ENCODE data around the gene PCNX2. TPM values are rescaled to one million over a fixed set of nuclear protein-coding genes. Genes with fewer than 3 reads are reported as not detected.

PCNX2 gene
- total RNA-seq, 1 experiment from 2014 or later, result 18.6 TPM

GRCh38 chr1:232991238-232991637 lies 304.3 kb downstream of the PCNX2 start:
- H3K4me2 ChIP-seq, result no peak overlapping the region
- no peaks in the 10 kb centered on the region for H3K27me3 ChIP-seq (ENCODE audit: insufficient read depth, low read depth)
- H3K79me2 ChIP-seq (ENCODE audit: low read depth), result no peaks in the 10 kb centered on the region
- no peaks in the 10 kb centered on the region for H3F3A ChIP-seq (ENCODE audit: insufficient read depth, low read depth)
- no peaks in the 10 kb centered on the region for H3K9me2 ChIP-seq (ENCODE audit: insufficient read depth)
- no peak for DNase-seq
- H3K9me3 ChIP-seq (ENCODE audit: insufficient read depth, low read depth), result no peaks in the 10 kb centered on the region
- no peak overlapping the region for H3K4me3 ChIP-seq
- ChIA-PET POLR2A (ENCODE audit: unreplicated experiment) (no interaction called here), CTCF (no interaction called here)
- no peaks in the 10 kb centered on the region for H4K20me1 ChIP-seq (ENCODE audit: insufficient read depth)
- H2AFZ ChIP-seq, result no peak overlapping the region
- H3K27ac ChIP-seq, result no peak overlapping the region
- H3K4me1 ChIP-seq (replicated peaks; ENCODE audit: insufficient read depth), result 0 out of 2 replicates have a peak, but pooled peaks cover 7% of the 10 kb centered on the region
- intact Hi-C loops (cut with micrococcal nuclease; ENCODE audit: unreplicated experiment), result no loop called here
- no TSS peak for BruUV-seq (replicated peaks)
- no peak for TF ChIP-seq CTCF (conservative IDR thresholded peaks at IDR 0.05)
- no peak for TF ChIP-seq EZH2 (IDR thresholded peaks at IDR 0.05; ENCODE audit: low read depth)
- 0 out of 2 replicates have a peak, but pooled peaks cover 5% of the 10 kb centered on the region for H3K36me3 ChIP-seq (ENCODE audit: low read depth)

- Histone ChIP-seq H3K4me3 (no peak overlapping the region), H3F3A (ENCODE audit: insufficient read depth, low read depth) (no peaks in the 10 kb centered on the region), H3K79me2 (ENCODE audit: low read depth) (no peaks in the 10 kb centered on the region), H3K4me2 (no peak overlapping the region), H2AFZ (no peak overlapping the region), H3K9me3 (ENCODE audit: insufficient read depth, low read depth) (no peaks in the 10 kb centered on the region), H3K36me3 (ENCODE audit: low read depth) (0 out of 2 replicates have a peak, but pooled peaks cover 5% of the 10 kb centered on the region), H3K9me2 (ENCODE audit: insufficient read depth) (no peaks in the 10 kb centered on the region), H3K27me3 (ENCODE audit: insufficient read depth, low read depth) (no peaks in the 10 kb centered on the region), H4K20me1 (ENCODE audit: insufficient read depth) (no peaks in the 10 kb centered on the region), H3K27ac (no peak overlapping the region), H3K4me1 (replicated peaks; ENCODE audit: insufficient read depth) (0 out of 2 replicates have a peak, but pooled peaks cover 7% of the 10 kb centered on the region)
- CTCF ChIA-PET, result no interaction called here
- DNase-seq, result no peak
- POLR2A ChIA-PET (ENCODE audit: unreplicated experiment), result no interaction called here
- BruUV-seq (replicated peaks), result no TSS peak
- TF ChIP-seq EZH2 (IDR thresholded peaks at IDR 0.05; ENCODE audit: low read depth) (no peak), CTCF (conservative IDR thresholded peaks at IDR 0.05) (no peak)
- intact Hi-C loops (cut with micrococcal nuclease; ENCODE audit: unreplicated experiment), result no loop called here
These were observed 305.1 kb downstream of the PCNX2 start for GRCh38 chr1:232990176-232991128.

GRCh38 chr1:232988572-232989040 lies 306.9 kb downstream of the PCNX2 start:
- Histone ChIP-seq H3K79me2 (ENCODE audit: low read depth) (no peaks in the 10 kb centered on the region), H3K27me3 (ENCODE audit: insufficient read depth, low read depth) (no peaks in the 10 kb centered on the region), H4K20me1 (ENCODE audit: insufficient read depth) (no peaks in the 10 kb centered on the region), H2AFZ (no peak overlapping the region), H3F3A (ENCODE audit: insufficient read depth, low read depth) (no peaks in the 10 kb centered on the region), H3K27ac (no peak overlapping the region), H3K4me3 (no peak overlapping the region), H3K36me3 (ENCODE audit: low read depth) (0 out of 2 replicates have a peak, but pooled peaks cover 5% of the 10 kb centered on the region), H3K9me3 (ENCODE audit: insufficient read depth, low read depth) (no peaks in the 10 kb centered on the region), H3K9me2 (ENCODE audit: insufficient read depth) (no peaks in the 10 kb centered on the region), H3K4me2 (no peak overlapping the region), H3K4me1 (replicated peaks; ENCODE audit: insufficient read depth) (0 out of 2 replicates have a peak, but pooled peaks cover 7% of the 10 kb centered on the region)
- CTCF ChIA-PET, result no interaction called here
- POLR2A ChIA-PET (ENCODE audit: unreplicated experiment), result interaction anchor here (0.6 kb wide), 1 partner anchor 74 kb away, joined by 6 read pairs; no protein-coding TSS in a partner anchor
- no TSS peak for BruUV-seq (replicated peaks)
- TF ChIP-seq CTCF (conservative IDR thresholded peaks at IDR 0.05) (no peak), EZH2 (IDR thresholded peaks at IDR 0.05; ENCODE audit: low read depth) (no peak)
- peak; percentile 38 to 67 for DNase-seq
- intact Hi-C loops (cut with micrococcal nuclease; ENCODE audit: unreplicated experiment), result no loop called here

Measured in PC-9 (cell line).